Amniotic epithelial cell (primary cell): ENCODE measurements around the gene KRT15.
A peak's percentile ranks its signal among the peaks of the same experiment; 100 is the strongest.

Experiments used
- DNase-seq: peaks from one replicate; pipeline ENCODE4 v3.0.0-alpha.2; 2010; ENCODE audit warnings: low read depth

Gene KRT15

DNA sequence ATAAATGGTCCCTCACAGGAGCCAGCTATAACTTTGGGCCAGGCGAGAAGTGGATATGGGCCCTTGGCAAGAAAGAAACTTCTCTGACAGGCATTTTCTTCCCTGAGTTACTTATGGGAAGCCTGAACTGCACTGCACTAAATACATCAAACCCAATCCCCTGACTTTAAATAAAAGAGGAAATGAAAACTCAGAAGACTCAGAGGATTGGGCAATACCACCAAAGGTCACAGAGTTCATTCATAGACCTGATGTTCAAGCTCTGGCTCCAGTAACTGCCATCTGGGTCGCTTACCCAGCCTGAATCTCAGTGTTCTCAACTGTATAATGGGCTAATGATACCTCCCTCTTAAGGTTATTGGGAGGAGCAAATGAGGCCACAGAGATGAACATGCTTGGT lies 38.6 kb downstream of the KRT15 start:
- no peak for DNase-seq

GRCh38 chr17:41478237-41478636 lies 40.5 kb downstream of the KRT15 start:
- DNase-seq: no peak

DNA sequence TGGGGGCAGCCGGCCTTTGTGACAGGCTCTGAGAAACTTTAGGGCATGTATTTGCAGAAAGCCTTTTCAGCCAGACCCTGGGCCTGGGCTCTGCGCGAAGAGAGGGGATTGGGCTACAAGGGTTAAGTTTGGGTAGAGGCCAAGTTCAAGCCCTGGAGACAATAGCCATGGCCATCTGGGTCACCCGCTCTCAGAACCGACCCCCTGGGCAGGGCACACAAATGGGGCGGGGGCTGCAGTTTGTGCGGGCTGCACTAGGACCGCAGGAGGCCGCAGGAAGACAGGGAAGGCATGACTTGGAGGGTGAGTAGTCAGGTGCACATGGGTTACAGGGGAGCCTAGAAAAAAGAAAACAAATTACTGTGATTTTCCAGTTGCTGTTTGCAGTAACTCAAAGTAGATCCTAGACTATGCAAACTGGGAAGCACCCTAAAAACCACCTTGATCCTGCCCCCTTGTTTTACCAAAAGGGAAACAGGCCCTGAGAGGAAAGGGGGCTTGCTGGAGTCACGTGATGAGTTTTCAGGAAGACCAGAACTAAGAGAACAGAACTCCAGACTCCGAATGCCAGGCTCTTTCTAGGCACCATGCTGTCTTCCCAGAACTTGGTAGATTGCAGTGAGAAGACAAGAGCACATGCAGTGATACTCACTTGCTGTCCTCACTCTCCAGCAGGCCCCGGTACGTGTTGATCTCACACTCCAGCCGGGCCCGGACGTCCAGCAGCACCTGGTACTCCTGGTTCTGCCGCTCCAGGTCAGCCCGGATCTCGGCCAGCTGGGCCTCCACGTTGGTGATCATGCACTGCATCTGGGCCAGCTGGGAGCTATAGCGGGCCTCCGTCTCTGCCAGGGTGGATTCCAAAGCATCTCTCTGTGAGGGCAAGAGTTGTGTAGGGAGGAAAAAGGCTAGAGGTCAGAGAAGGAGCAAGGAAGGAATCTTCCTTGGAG lies 41.5 kb downstream of the KRT15 start:
- DNase-seq: no peak

- no peak for DNase-seq
These were observed 43.3 kb downstream of the KRT15 start for GRCh38 chr17:41475421-41475820.

GRCh38 chr17:41474863-41475262 lies 43.8 kb downstream of the KRT15 start:
- no peak for DNase-seq

- no peak for DNase-seq
These were observed 50.3 kb downstream of the KRT15 start for GRCh38 chr17:41468346-41468745.

DNA sequence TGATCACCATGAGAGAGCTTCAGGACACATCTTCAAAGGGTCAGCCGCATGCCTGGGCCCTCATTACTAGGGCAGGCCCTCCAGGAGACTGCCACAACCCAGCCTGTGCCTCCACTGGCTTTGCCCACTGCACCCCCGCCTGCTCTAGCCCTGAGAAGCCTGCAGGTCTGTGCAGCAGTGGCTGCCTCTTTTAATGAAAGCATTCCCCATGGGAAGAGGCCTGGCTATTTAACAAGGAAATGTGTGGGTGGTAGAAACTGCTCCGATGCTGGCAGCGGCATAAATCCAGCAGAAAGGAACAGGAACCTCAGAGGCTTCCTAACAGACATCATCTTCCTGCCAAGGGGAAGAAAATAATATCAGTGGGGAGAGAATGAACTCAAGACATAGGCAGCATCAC lies 51.1 kb downstream of the KRT15 start:
- no peak for DNase-seq

DNA sequence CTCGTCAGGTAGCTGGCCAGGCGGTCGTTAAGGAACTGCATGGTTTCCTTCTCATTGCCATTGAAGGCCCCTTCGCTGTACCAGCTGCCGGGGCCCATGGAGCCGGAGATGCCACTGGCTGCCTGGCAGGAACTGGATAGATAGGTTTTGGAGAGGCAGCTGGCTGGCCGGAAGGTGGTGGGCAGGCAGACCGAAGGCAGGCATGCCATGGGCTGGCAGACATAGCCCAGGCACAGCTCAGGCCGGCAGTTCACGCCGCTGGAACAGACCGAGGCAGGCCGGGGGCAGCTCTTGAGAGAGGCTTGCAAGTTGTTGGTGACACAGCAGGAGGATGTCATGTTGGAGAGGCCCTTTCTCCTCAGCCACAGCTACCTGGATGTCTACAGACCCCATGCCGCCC lies 51.7 kb downstream of the KRT15 start, which contains the start of gene KRT32:
Gene KRT32 (minus strand): TSS at position 399 of the 400 bp plus-strand sequence. CDS start 61 bp downstream, at position 338.
- DNase-seq: no peak

DNA sequence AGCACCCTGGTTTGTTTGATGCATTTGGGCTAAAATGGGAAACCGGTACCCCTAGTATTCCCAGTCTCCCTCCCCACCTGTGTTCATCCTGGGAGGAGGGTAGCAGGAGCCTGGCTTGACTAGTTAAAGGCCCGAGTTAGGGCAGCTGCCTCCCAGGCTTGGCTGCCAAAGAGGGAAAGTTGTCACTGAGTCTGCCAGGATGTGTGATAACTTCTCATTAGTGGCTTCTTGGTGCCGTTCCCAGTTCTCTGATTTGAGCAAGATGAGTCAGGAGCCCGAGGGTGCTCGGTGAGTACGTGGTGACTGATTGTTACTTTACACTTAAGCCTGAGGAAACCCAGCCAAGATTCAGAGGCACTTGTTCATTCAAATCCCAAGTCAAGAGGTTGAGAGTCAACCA lies 54.0 kb downstream of the KRT15 start:
- peak; percentile 83 for DNase-seq

- no peak for DNase-seq
These were observed 54.5 kb downstream of the KRT15 start for GRCh38 chr17:41464173-41464572.

DNA sequence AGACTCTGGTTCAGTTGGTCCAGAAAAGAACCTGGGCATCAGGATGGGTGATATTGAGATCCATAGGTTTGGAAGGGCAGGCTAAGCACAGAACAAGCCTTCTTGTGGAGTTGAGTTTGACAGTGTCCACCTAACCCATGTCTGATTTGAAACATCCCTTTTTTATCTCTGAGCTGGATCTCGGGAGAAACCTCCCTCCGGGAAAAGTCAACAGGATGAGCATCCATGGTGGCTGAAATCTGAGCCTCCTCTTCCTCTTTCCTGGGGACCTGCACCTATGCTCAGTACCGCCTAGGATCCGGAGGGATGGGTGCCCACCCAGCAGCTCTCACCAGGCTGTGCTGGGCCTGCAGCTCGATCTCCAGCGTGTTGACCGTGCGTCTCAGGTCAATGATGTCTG lies 54.9 kb downstream of the KRT15 start:
- no peak for DNase-seq
